ENCODE measurements around the gene RCAN2. TPM values are rescaled to one million over a fixed set of nuclear protein-coding genes. Genes with fewer than 3 reads are reported as not detected.

The RCAN2 gene
- total RNA-seq, 4 donors from 2014 or later: 46.9 to 289 (median 171) TPM

DNA sequence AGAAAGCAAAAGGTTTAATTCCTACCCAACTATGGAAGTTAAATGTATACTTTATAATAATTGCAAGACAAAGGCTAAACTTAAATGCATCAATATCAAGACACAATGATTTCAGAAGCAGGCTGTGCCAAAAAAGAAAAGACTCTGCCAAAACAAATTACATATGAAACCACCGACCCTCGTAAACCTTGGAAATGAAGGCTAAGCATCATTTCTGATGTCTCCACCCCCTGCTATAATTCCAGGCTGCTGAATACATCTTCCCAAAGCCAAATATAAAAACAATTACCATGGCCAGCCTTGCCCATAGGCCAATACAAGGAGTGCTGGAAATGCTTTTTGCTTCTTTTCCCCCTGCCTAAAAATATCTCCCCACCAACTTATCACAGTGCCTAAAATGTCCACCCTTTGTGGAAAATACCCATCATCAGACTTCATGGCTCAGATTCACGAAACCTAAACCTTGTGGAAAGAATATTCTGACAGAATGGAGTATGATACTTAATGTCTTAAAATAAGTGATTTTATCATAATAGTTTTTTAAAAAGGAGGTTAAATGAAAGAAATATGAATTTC lies 37.4 kb downstream of the RCAN2 start:
- H3K36me3 ChIP-seq: peaks cover 0 to 14% of the 10 kb centered on the region in 2 donors
- H3K27me3 ChIP-seq: no peaks in the 10 kb centered on the region
- ATAC-seq: no peak
- peaks cover 4 to 49% (median 16%) of the 10 kb centered on the region in 3 donors for H3K4me1 ChIP-seq
- peaks cover 0 to 14% (median 0%) of the 10 kb centered on the region in 3 donors for H3K9me3 ChIP-seq
- no peak overlapping the region for H3K4me3 ChIP-seq
- WGBS, 2 donors (ENCODE audit: low coverage in 1 of 2): 22 to 38% methylated on average over 3 of the region's 3 CpGs
- no peak for TF ChIP-seq POLR2AphosphoS5 (IDR thresholded peaks at IDR 0.05)
- H3K27ac ChIP-seq: peak overlapping the region in 2 of 4 donors; percentile 23 to 54

DNA sequence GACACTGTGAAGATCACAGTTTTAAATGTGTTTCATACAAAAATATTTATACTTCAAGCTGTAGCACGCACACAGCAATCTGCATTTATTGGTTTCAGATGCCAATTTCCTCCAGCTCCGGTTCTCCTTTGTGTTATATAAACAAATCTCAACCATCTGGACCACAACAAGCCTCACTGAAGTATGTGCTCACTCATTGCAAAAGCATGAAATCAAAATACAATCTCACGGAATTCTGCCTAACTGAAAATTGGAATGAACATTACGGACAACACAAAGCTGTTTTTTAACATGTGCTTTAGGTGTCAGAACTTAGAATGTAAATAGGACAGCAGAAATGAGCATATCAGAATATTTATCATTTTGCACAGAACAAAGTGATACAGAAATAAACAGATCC lies 38.0 kb downstream of the RCAN2 start:
- H3K27me3 ChIP-seq: no peaks in the 10 kb centered on the region
- H3K27ac ChIP-seq: peak overlapping the region in 2 of 4 donors; percentile 23 to 54
- no peak overlapping the region for H3K4me3 ChIP-seq
- 0 to 14% methylated on average over 4 of the region's 4 CpGs for WGBS, 2 donors (ENCODE audit: low coverage in 1 of 2)
- H3K9me3 ChIP-seq: peaks cover 0 to 14% (median 0%) of the 10 kb centered on the region in 3 donors
- ATAC-seq: no peak
- H3K36me3 ChIP-seq: peaks cover 0 to 14% of the 10 kb centered on the region in 2 donors
- H3K4me1 ChIP-seq: peaks cover 4 to 49% (median 16%) of the 10 kb centered on the region in 3 donors
- peak; percentile 7 for TF ChIP-seq POLR2AphosphoS5 (IDR thresholded peaks at IDR 0.05)
- no peak for TF ChIP-seq POLR2A (IDR thresholded peaks at IDR 0.05)

GRCh38 chr6:46452312-46452917 lies 38.8 kb downstream of the RCAN2 start:
- 94 to 100% methylated on average over 2 of the region's 3 CpGs for WGBS, 2 donors (ENCODE audit: low coverage in 1 of 2)
- H3K36me3 ChIP-seq: peaks cover 0 to 14% of the 10 kb centered on the region in 2 donors
- H3K4me3 ChIP-seq: no peak overlapping the region
- H3K9me3 ChIP-seq: peaks cover 0 to 14% (median 0%) of the 10 kb centered on the region in 3 donors
- no peak for TF ChIP-seq POLR2A (IDR thresholded peaks at IDR 0.05)
- TF ChIP-seq POLR2AphosphoS5 (IDR thresholded peaks at IDR 0.05): peak; percentile 40
- TF ChIP-seq EP300 (IDR thresholded peaks at IDR 0.05): no peak
- TF ChIP-seq CTCF (IDR thresholded peaks at IDR 0.05): no peak
- H3K27me3 ChIP-seq: no peaks in the 10 kb centered on the region
- no peak for ATAC-seq
- peaks cover 4 to 49% (median 16%) of the 10 kb centered on the region in 3 donors for H3K4me1 ChIP-seq
- peak overlapping the region in 2 of 4 donors; percentile 18 to 54 for H3K27ac ChIP-seq

DNA sequence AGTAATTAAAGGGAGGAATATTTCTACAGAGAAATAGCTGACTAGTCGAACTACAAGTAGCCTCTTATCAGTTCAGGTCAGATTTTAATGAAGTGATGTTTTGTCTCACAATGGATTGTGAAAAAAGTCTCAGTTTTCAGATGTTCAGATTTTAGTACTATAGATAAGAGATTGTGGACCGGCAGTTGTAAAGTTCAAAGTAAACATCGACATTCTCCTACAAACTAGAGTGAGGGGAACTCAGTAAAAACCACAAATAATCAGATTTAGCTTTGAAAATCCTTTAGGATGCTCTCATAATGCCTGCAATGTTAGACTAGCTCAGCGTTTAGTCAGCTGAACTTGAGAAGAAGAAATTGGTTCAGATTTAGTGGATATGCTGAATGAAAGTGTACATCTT lies 39.9 kb downstream of the RCAN2 start:
- no peak for ATAC-seq
- H3K36me3 ChIP-seq: peaks cover 0 to 11% of the 10 kb centered on the region in 2 donors
- H3K9me3 ChIP-seq: peaks cover 0 to 22% (median 0%) of the 10 kb centered on the region in 3 donors
- no peak for TF ChIP-seq CTCF (IDR thresholded peaks at IDR 0.05)
- no peak for TF ChIP-seq POLR2A (IDR thresholded peaks at IDR 0.05)
- no peak for TF ChIP-seq POLR2AphosphoS5 (IDR thresholded peaks at IDR 0.05)
- TF ChIP-seq EP300 (IDR thresholded peaks at IDR 0.05): no peak
- WGBS, 2 donors (ENCODE audit: low coverage in 1 of 2): 56 to 75% methylated on average over 4 of the region's 4 CpGs
- no peaks in the 10 kb centered on the region for H3K27me3 ChIP-seq
- peaks cover 4 to 42% (median 16%) of the 10 kb centered on the region in 3 donors for H3K4me1 ChIP-seq
- no peak overlapping the region for H3K4me3 ChIP-seq
- H3K27ac ChIP-seq: peak overlapping the region in 1 of 4 donors; percentile 54

GRCh38 chr6:46444772-46445454 lies 46.3 kb downstream of the RCAN2 start:
- Histone ChIP-seq H3K4me3 (no peak overlapping the region), H3K27me3 (no peaks in the 10 kb centered on the region), H3K27ac (peak overlapping the region in 1 of 4 donors; percentile 64), H3K9me3 (peaks cover 0 to 30% (median 0%) of the 10 kb centered on the region in 3 donors), H3K4me1 (peaks cover 3 to 42% (median 4%) of the 10 kb centered on the region in 3 donors), H3K36me3 (no peaks in the 10 kb centered on the region)
- TF ChIP-seq POLR2AphosphoS5 (IDR thresholded peaks at IDR 0.05) (no peak), POLR2A (IDR thresholded peaks at IDR 0.05) (no peak), EP300 (IDR thresholded peaks at IDR 0.05) (no peak), CTCF (IDR thresholded peaks at IDR 0.05) (no peak)
- ATAC-seq: no peak
- no CpG with 5 or more reads among the region's 3 CpGs for WGBS, 2 donors (ENCODE audit: low coverage in 1 of 2)

Measured in gastroesophageal sphincter (tissue), 4 donors.